GM19452 (cell line): ENCODE measurements around the gene NOX4.
"Not testable (repeated sequence)": the region's sequence is repeated elsewhere in the genome, so short reads cannot be mapped to it uniquely, and the experiment has no call there.

Source experiments
- ATAC-seq: cut with Tn5 transposase; IDR thresholded peaks from one replicate; pipeline ENCODE4 v1.9.1; 2021; ENCODE audit not compliant: unreplicated experiment

Gene NOX4

DNA sequence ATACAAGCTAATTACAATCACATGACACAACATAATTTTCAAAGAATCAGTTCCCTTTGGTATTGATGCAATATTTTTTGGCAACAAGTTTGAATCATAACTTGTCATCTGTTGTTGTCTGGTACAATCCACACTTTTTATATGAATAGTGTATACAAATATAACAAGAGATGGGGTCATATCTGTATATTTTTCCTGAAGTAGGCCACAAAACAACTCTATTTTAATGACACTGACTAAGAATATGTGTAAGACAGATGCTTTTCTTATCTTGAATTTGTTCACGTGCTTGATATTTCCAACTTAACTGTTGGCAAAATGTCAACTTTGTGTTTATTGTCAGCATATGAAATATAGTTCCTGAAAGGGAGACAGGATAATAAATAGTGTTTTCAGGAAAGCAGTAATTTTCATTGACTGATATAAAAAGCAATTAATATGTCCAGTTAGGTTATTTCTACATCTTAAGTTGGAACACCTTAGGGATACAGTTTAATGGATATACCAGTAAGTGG lies 27.9 kb downstream of the NOX4 start:
- no peak for ATAC-seq

DNA sequence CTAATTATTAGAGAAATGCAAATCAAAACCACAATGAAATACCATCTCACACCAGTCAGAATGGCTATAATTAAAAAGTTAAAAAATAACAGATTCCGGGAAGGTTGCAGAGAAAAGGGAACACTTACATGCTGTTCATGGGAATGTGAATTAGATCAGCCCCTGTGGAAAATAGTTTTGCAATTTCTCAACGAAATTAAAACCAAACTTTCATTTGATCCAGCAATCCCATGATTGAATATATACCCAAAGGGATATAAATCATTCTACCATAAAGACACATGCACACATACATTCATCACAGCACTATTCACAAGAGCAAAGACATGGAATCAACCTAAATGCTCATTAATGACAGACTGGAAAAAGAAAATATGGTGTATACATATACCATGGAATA lies 32.5 kb downstream of the NOX4 start:
- ATAC-seq: no peak

GRCh38 chr11:89457190-89457589 lies 34.0 kb downstream of the NOX4 start:
- no peak for ATAC-seq

DNA sequence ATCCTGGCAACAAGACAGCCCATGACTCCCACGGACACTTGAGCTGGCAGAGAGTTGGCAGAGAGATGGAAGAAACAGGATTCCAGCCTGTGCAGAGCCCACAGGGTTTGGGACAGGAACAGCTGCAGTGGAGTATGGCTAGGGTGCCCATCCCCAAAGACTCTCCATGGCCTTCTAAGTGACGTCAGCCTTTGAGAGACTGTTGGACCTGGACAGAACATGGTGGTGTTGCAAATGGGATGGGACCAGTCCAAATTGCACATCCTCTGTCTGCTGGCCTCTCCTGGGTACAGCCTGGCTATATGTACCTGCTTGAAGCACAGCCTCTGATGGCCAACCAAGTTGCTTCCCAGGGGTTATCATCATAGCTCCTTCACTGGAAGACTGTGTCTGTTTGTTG lies 34.5 kb downstream of the NOX4 start:
- ATAC-seq: no peak

DNA sequence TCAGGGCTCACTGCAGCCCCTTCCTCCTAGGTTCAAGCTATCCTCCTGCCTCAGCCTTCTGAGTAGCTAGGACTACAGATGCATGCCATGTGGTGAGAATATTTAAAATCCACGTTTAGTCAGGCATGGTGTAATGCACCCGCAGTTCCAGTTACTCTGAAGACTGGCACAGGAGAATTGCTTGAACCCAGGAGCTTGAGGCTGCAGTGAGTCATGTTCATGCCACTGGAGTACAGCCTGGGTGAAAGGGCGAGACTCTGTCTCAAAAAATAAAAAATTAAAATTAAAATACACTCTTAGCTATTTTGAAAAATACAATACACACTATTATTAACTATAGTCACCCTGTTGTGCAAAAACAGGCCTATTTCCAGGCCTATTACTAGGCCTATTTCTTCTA lies 38.4 kb downstream of the NOX4 start:
- ATAC-seq: no peak

GRCh38 chr11:89447845-89448244 lies 43.3 kb downstream of the NOX4 start:
- no peak for ATAC-seq

- ATAC-seq: no peak
These were observed 47.5 kb downstream of the NOX4 start for GRCh38 chr11:89443361-89444322.

GRCh38 chr11:89442801-89443200 lies 48.4 kb downstream of the NOX4 start:
- ATAC-seq: no peak

DNA sequence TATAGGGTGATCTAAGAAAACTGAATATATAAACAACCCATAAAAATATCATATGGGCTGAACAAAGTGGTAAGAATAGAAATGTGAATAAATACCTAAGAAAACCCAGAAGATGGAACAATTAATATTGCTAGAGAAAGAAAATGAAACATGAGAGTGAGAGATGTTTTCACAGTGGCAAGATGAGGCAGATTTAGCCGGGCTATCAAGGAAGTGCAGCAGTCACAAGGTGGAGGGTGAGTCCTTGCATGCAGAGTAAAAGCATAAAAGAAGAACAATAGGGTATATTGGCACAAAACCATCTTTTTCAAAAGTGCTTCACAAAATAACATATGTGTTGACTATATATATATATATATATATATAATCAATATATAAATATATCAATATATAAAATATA lies 49.6 kb downstream of the NOX4 start:
- ATAC-seq: no peak

DNA sequence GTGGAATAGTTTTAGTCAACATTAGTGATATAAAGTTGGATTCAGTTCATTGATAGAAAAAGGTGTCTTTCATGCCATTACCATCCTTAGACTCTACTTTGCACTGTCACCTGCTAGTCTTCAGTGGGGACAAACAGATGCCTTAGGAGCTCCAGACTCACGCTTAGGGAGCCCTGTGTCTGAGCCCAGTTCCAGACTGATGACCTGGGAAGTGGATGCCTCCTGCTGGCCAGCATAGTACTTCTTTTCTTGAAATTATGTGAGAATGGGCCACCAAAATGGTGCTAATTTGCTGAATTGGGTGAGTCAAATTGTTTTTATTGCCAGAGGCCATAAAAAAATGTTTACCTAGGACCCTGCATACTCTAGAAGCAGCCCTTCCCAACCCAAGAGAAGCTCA lies 53.9 kb downstream of the NOX4 start:
- no peak for ATAC-seq

GRCh38 chr11:89436071-89436470 lies 55.1 kb downstream of the NOX4 start:
- ATAC-seq: no peak

GRCh38 chr11:89433278-89433677 lies 57.9 kb downstream of the NOX4 start:
- ATAC-seq: no peak

DNA sequence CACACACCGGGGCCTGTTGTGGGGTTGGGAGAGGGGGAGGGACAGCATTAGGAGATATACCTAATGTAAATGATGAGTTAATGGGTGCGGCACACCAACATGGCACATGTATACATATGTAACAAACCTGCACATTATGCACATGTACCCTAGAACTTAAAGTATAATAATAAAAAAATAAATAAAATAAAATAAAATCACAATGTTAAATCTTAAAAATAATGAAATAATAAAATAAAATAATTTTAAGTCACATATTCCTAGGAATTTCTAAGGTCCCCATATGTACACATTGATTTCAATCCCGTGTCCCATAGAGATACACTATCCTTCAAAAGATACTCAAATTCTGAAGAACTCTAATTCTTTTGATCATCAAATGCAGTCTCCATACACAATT lies 59.0 kb downstream of the NOX4 start:
- not testable (repeated sequence) for ATAC-seq

DNA sequence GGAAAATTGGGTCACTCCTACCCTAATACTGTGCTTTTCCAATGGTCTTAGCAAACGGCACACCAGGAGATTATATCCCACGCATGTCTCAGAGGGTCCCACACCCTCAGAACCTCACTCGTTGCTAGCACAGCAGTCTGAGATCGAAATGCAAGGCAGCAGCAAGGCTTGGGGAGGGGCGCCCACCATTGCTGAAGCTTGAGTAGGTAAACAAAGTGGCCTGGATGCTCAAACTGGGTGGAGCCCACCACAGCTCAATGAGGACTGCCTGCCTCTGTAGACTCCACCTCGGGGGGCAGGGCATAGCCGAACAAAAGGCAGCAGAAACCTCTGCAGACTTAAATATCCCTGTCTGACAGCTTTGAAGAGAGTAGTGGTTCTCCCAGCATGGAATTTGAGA lies 64.7 kb downstream of the NOX4 start:
- ATAC-seq: not testable (repeated sequence)

- ATAC-seq: no peak
These were observed 69.5 kb downstream of the NOX4 start for GRCh38 chr11:89421718-89422117.

- ATAC-seq: no peak
These were observed 70.2 kb downstream of the NOX4 start for GRCh38 chr11:89420981-89421380.

DNA sequence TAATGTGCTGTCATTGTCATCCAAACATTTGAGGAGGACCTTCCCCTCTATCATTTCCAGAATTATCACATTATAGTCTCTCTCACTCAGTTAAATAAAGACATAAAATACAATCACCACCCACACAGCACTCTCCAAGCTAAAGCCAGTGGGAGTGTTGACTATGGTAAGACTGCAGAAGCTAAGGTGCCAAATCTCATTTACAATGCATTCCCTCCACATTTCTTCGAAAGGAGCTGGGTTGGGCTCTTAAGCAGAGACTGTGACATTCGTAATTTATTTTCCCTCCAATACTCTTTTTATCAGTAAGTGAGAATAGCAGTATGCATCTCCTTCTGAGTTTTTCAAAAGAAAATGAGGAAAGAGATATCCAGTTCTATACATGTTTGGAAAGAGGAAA lies 74.2 kb downstream of the NOX4 start:
- ATAC-seq: no peak

DNA sequence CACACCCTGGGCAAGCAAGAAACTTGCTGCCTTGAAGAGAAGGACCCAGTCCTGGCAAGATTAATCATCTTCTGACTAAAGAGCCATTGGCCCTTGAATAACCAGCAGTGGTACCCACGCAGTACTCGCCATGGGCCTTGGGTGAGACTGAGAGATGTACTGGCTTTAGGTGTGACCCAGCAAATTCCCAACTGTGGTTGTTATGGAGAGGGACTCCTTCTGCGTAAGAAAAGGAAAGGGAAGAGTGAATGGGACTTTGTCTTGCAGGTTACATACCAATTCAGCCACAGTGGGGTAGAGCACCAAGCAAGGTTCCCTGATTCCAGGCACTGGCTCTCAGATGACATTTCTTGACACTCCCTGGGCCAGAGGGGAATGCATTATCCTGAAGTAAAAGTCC lies 80.1 kb downstream of the NOX4 start:
- not testable (repeated sequence) for ATAC-seq

GRCh38 chr11:89410666-89411065 lies 80.5 kb downstream of the NOX4 start:
- not testable (repeated sequence) for ATAC-seq

- ATAC-seq: not testable (repeated sequence)
These were observed 82.7 kb downstream of the NOX4 start for GRCh38 chr11:89408441-89408840.

GRCh38 chr11:89405629-89406028 lies 85.5 kb downstream of the NOX4 start:
- no peak for ATAC-seq

- not testable (repeated sequence) for ATAC-seq
These were observed 99.5 kb downstream of the NOX4 start for GRCh38 chr11:89391654-89392053.

DNA sequence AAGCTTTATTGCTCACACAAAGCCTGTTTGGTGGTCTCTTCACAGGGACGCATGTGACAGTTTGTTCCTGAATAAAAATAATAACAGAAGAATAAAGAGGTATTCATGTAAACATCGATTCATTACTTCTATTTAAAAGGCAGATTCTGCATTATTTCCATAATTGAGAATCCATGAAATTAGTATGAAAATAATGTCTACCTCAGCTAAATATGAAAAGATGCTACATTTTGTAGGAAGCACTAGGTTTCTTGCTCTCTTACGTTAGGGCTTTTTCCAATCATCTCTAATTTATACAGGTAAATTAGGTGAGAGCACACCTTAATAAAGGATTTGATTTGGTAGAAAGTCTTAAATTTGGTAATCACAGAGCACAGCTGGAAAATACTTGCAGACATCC lies 103.7 kb downstream of the NOX4 start:
- ATAC-seq: not testable (repeated sequence)
